Transverse colon (tissue), 4 donors: ENCODE data around the gene PEX10. TPM values are rescaled to one million over a fixed set of nuclear protein-coding genes. Genes with fewer than 3 reads are reported as not detected.

Source experiments
- DNase-seq: peaks from one replicate; pipeline ENCODE4 v3.0.0-alpha.2; 2019
- H3K27ac ChIP-seq, 4 donors: fragments of 200-600 bp; sonication (generic); 2 replicates each; pipeline ENCODE4 v1.5.1; 2016 to 2018; ENCODE audit warnings: inconsistent platforms in 4 of 4
- H3K27me3 ChIP-seq: fragments of 200-600 bp; sonication (generic); 2 replicates; pipeline ENCODE4 v1.5.1; 2017; ENCODE audit warnings: inconsistent platforms
- H3K36me3 ChIP-seq, 4 donors: fragments of 200-600 bp; sonication (generic); 2 replicates each; pipeline ENCODE4 v1.5.1; 2017 to 2019; ENCODE audit warnings: inconsistent platforms in 4 of 4
- H3K4me1 ChIP-seq, 4 donors: fragments of 200-600 bp; sonication (generic); 2 replicates each; pipeline ENCODE4 v1.5.1; 2017 to 2020; ENCODE audit warnings: inconsistent platforms in 4 of 4
- H3K4me3 ChIP-seq, 4 donors: fragments of 200-600 bp; sonication (generic); 1 replicate in 1 of 4; 2 replicates in 3 of 4; pipeline versions ENCODE4 v1.5.1 to v1.6.1; 2017 to 2019; ENCODE audit warnings: inconsistent platforms in 4 of 4
- H3K9me3 ChIP-seq, 2 donors: fragments of 200-600 bp; sonication (generic); 2 replicates each; pipeline ENCODE4 v1.5.1; 2017 to 2019; ENCODE audit warnings: inconsistent platforms in 2 of 2
- EP300 ChIP-seq: sonication (generic); formaldehyde crosslinking; IDR thresholded peaks from one replicate; pipeline ENCODE4 v1.6.1; 2017; ENCODE audit warnings: antibody characterized with exemption, low read depth
- POLR2A ChIP-seq: fragments of 450-650 bp; IDR thresholded peaks from one replicate; pipeline ENCODE4 v1.6.1; 2016; ENCODE audit warnings: antibody characterized with exemption, mild to moderate bottlenecking, moderate library complexity
- POLR2AphosphoS5 ChIP-seq, 3 donors: sonication (generic); formaldehyde crosslinking; IDR thresholded peaks; one replicate each; pipeline ENCODE4 v1.6.1; 2016; ENCODE audit warnings: antibody characterized with exemption in 3 of 3
- WGBS, 2 donors: methylation state at CpG; one replicate each; pipeline ENCODE4 v1.1.5; 2018; ENCODE audit warnings: low coverage in 1 of 2; 5-methylcytosine and 5-hydroxymethylcytosine counted together
- in situ Hi-C, 4 donors: fragments of 200-750 bp; cut with MboI; loops; one replicate each; pipeline versions ENCODE4 v1.15.0 to v1.15.1; 2017; ENCODE audit warnings: low sequenced_read_pairs in 3 of 4, low pct_ligation_motif_present in 1 of 4, low pct_unique_long_range_greater_than_20kb in 1 of 4
- intact Hi-C: fragments of 100-400 bp; cut with DNase I; formaldehyde crosslinking; loops from one replicate; pipeline ENCODE4 v1.15.1; 2023; ENCODE audit warnings: low total_unique reads
- total RNA-seq, 4 donors: library from RNA; depleted of rRNA; stranded (reverse); fragments of >200 nt; gene quantifications; one replicate each; pipeline ENCODE4 v1.1.0, GENCODE V29; 2016
- TF ChIP-seq, protein P1 (sequence below), 5 experiments: fragments of 200-600 bp in 3 of 5; fragments of 450-650 bp in 2 of 5; sonication (generic) in 3 of 5; IDR thresholded peaks; 1 replicate in 2 of 5; 2 replicates in 3 of 5; pipeline ENCODE4 v1.5.1; 2016 to 2017; ENCODE audit warnings: antibody characterized with exemption in 5 of 5, inconsistent platforms in 3 of 5, mild to moderate bottlenecking in 2 of 5, moderate library complexity in 1 of 5

The PEX10 gene
- total RNA-seq, 4 donors from 2014 or later, result 16.9 to 28.8 (median 21.3) TPM

- no peak for TF ChIP-seq POLR2AphosphoS5 (IDR thresholded peaks at IDR 0.05)
- TF ChIP-seq EP300, result no peak
- no peak for TF ChIP-seq POLR2A
- TF ChIP-seq, protein P1, sequence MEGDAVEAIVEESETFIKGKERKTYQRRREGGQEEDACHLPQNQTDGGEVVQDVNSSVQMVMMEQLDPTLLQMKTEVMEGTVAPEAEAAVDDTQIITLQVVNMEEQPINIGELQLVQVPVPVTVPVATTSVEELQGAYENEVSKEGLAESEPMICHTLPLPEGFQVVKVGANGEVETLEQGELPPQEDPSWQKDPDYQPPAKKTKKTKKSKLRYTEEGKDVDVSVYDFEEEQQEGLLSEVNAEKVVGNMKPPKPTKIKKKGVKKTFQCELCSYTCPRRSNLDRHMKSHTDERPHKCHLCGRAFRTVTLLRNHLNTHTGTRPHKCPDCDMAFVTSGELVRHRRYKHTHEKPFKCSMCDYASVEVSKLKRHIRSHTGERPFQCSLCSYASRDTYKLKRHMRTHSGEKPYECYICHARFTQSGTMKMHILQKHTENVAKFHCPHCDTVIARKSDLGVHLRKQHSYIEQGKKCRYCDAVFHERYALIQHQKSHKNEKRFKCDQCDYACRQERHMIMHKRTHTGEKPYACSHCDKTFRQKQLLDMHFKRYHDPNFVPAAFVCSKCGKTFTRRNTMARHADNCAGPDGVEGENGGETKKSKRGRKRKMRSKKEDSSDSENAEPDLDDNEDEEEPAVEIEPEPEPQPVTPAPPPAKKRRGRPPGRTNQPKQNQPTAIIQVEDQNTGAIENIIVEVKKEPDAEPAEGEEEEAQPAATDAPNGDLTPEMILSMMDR (IDR thresholded peaks at IDR 0.05), result no peak
- Histone ChIP-seq H3K9me3 (no peaks in the 10 kb centered on the region), H3K4me3 (no peak overlapping the region), H3K27me3 (no peaks in the 10 kb centered on the region), H3K36me3 (peaks cover 0 to 54% (median 17%) of the 10 kb centered on the region in 4 donors), H3K27ac (no peak overlapping the region), H3K4me1 (no peaks in the 10 kb centered on the region)
- in situ Hi-C loops, result loop anchor here in 2 of 4 donors (25.0 kb wide), 2 partner anchors 160 to 235 kb away; partner anchors contain the start of genes MMEL1 (in 1 of the 2) and TNFRSF14 (in 1 of the 2)
- WGBS, 2 donors, result 91% methylated on average over 23 of the region's 23 CpGs; no CpG with 5 or more reads in 1 of the 2 donors
- no peak for DNase-seq
- intact Hi-C loops, result no loop called here
Measured at GRCh38 chr1:2402420-2402819, 9.9 kb downstream of the PEX10 start.

DNA sequence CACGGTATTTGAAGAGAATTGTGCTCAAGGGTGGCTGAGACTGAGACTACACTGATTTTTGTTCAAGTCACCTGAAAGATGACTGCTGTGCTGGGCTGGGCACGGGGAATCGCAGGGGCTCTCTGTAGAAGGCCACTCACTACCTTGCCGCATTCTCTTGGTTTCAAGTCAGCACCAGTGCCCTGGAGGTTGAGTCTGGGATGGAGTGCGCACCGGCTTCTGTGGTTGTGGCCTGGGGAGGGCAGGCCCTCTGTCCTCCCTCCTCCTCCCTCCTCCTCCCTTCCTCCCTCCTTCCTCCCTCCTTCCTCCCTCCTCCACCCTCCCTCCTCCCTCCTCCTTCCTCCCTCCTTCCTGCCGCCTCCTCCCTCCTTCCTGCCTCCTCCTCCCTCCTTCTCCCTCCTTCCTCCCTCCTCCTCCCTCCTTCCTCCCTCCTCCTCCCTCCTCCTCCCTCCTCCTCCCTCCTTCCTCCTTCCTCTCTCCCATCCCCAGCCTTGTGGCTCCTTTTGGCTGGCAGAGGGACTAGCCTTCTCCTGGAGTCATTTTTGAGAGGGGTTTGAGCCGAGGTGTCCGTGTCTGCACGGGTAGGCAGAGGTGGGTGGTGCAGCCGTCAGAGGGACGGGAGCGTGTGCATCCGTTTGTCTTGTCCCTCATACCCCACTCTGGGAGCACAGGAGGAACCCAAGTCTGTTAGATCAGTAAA lies 11.3 kb downstream of the PEX10 start:
- 87 to 100% methylated on average over 1 to 14 of the region's 14 CpGs for WGBS, 2 donors
- intact Hi-C loops (no loop called here), in situ Hi-C loops (loop anchor here in 2 of 4 donors (25.0 kb wide), 2 partner anchors 161 to 236 kb away; partner anchors contain the start of genes MMEL1 (in 1 of the 2) and TNFRSF14 (in 1 of the 2))
- TF ChIP-seq EP300 (no peak), POLR2A (no peak), POLR2AphosphoS5 (IDR thresholded peaks at IDR 0.05) (no peak)
- TF ChIP-seq, protein P1 (IDR thresholded peaks at IDR 0.05), result no peak
- H3K9me3 ChIP-seq, result no peaks in the 10 kb centered on the region
- peaks cover 0 to 63% (median 21%) of the 10 kb centered on the region in 4 donors for H3K36me3 ChIP-seq
- H3K4me3 ChIP-seq, result no peak overlapping the region
- H3K27ac ChIP-seq, result no peak overlapping the region
- no peaks in the 10 kb centered on the region for H3K27me3 ChIP-seq
- DNase-seq, result no peak
- H3K4me1 ChIP-seq, result no peaks in the 10 kb centered on the region

GRCh38 chr1:2400576-2400909 lies 11.8 kb downstream of the PEX10 start:
- 67 to 89% methylated on average over 3 to 10 of the region's 10 CpGs for WGBS, 2 donors
- no peaks in the 10 kb centered on the region for H3K4me1 ChIP-seq
- TF ChIP-seq, protein P1 (IDR thresholded peaks at IDR 0.05), result no peak
- no peaks in the 10 kb centered on the region for H3K27me3 ChIP-seq
- intact Hi-C loops (no loop called here), in situ Hi-C loops (loop anchor here in 2 of 4 donors (25.0 kb wide), 2 partner anchors 162 to 237 kb away; partner anchors contain the start of genes MMEL1 (in 1 of the 2) and TNFRSF14 (in 1 of the 2))
- DNase-seq, result no peak
- H3K36me3 ChIP-seq, result peaks cover 0 to 64% (median 21%) of the 10 kb centered on the region in 4 donors
- H3K27ac ChIP-seq, result no peak overlapping the region
- no peaks in the 10 kb centered on the region for H3K9me3 ChIP-seq
- H3K4me3 ChIP-seq, result no peak overlapping the region

- WGBS, 2 donors, result 86% methylated on average over 1 to 22 of the region's 22 CpGs
- Histone ChIP-seq H3K36me3 (peaks cover 0 to 63% (median 21%) of the 10 kb centered on the region in 4 donors), H3K9me3 (no peaks in the 10 kb centered on the region), H3K27me3 (no peaks in the 10 kb centered on the region), H3K4me3 (no peak overlapping the region), H3K4me1 (peaks cover 0 to 3% (median 0%) of the 10 kb centered on the region in 4 donors), H3K27ac (no peak overlapping the region)
- no peak for TF ChIP-seq EP300
- no peak for TF ChIP-seq POLR2A
- no peak for TF ChIP-seq POLR2AphosphoS5 (IDR thresholded peaks at IDR 0.05)
- in situ Hi-C loops, result loop anchor here in 2 of 4 donors (25.0 kb wide), 2 partner anchors 162 to 237 kb away; partner anchors contain the start of genes MMEL1 (in 1 of the 2) and TNFRSF14 (in 1 of the 2)
- no peak for DNase-seq
- intact Hi-C loops, result no loop called here
Measured at GRCh38 chr1:2399890-2400575, 12.3 kb downstream of the PEX10 start.
